SK-N-SH (cell line): ENCODE measurements around the gene PYGB. TPM values are rescaled to one million over a fixed set of nuclear protein-coding genes. Genes with fewer than 3 reads are reported as not detected.
A peak's percentile ranks its signal among the peaks of the same experiment; 100 is the strongest.

Source experiments
- CTCF ChIA-PET: fragments of 300-600, 350-600 bp; formaldehyde crosslinking; extraction: SDS; loops from one replicate; lab custom pipeline; 2021; lab: Yijun Ruan, JAX
- POLR2A ChIA-PET: fragments of 350-600 bp; sonication (Branson Sonifier 250); formaldehyde crosslinking; extraction: SDS; loops from one replicate; lab custom pipeline; 2020; ENCODE audit warnings: antibody characterized with exemption, inconsistent platforms; lab: Yijun Ruan, JAX
- DNase-seq: peaks from one replicate; pipeline ENCODE4 v3.0.0; 2012
- H2AFZ ChIP-seq: fragments of 200-600 bp; sonication (generic); 2 replicates; pipeline ENCODE4 v1.8.1; 2016; ENCODE audit warnings: antibody characterized with exemption, mild to moderate bottlenecking, low read depth
- H3F3A ChIP-seq: fragments of 200-600 bp; sonication (generic); replicated peaks from 2 replicates; pipeline ENCODE3; 2016; ENCODE audit warnings: antibody characterized with exemption, mild to moderate bottlenecking; ENCODE audit not compliant: insufficient read depth
- H3K27ac ChIP-seq, 2 experiments: fragments of 200-500 bp in 1 of 2; fragments of 200-600 bp in 1 of 2; sonication (Bioruptor generic) in 1 of 2; sonication (generic), shearing (Covaris generic) in 1 of 2; 2 replicates each; pipeline versions ENCODE4 v1.5.1 to v1.6.1; 2014 to 2016; ENCODE audit warnings: low read depth in 2 of 2, inconsistent platforms in 1 of 2, low read length in 1 of 2, mild to moderate bottlenecking in 1 of 2, mixed read lengths in 1 of 2
- H3K27me3 ChIP-seq: fragments of 200-600 bp; sonication (generic), shearing (Covaris generic); 2 replicates; pipeline ENCODE4 v1.6.1; 2016; ENCODE audit warnings: mixed run types; ENCODE audit not compliant: insufficient read depth
- H3K36me3 ChIP-seq, 2 experiments: fragments of 200-500 bp in 1 of 2; fragments of 200-600 bp in 1 of 2; sonication (Bioruptor generic) in 1 of 2; sonication (generic) in 1 of 2; replicated peaks in 1 of 2; 2 replicates each; pipeline versions ENCODE3 to v1.5.1; 2014 to 2016; ENCODE audit warnings: low read length in 1 of 2, mild to moderate bottlenecking in 1 of 2; ENCODE audit not compliant: insufficient read depth in 2 of 2, control insufficient read depth in 1 of 2
- H3K4me1 ChIP-seq, 2 experiments: fragments of 200-500 bp in 1 of 2; fragments of 200-600 bp in 1 of 2; sonication (Bioruptor generic) in 1 of 2; sonication (generic), shearing (Covaris generic) in 1 of 2; 2 replicates each; pipeline versions ENCODE4 v1.5.1 to v1.6.1; 2014 to 2016; ENCODE audit warnings: low read depth in 1 of 2, low read length in 1 of 2, mixed run types in 1 of 2; ENCODE audit not compliant: insufficient read depth in 2 of 2, control insufficient read depth in 1 of 2
- H3K4me2 ChIP-seq: fragments of 200-600 bp; sonication (generic), shearing (Covaris generic); 2 replicates; pipeline ENCODE4 v1.6.1; 2017; ENCODE audit warnings: mixed run types
- H3K4me3 ChIP-seq, 2 experiments: fragments of 200-500 bp in 1 of 2; fragments of 200-600 bp in 1 of 2; sonication (Bioruptor generic) in 1 of 2; sonication (generic), shearing (Covaris generic) in 1 of 2; 2 replicates each; pipeline versions ENCODE4 v1.5.1 to v1.8.1; 2014 to 2016; ENCODE audit warnings: low read depth in 2 of 2, inconsistent platforms in 1 of 2, low read length in 1 of 2, mild to moderate bottlenecking in 1 of 2, mixed read lengths in 1 of 2, moderate library complexity in 1 of 2
- H3K79me2 ChIP-seq: fragments of 200-600 bp; sonication (generic); 2 replicates; pipeline ENCODE4 v1.8.1; 2017; ENCODE audit warnings: mild to moderate bottlenecking; ENCODE audit not compliant: insufficient read depth
- H3K9ac ChIP-seq: fragments of 200-600 bp; sonication (generic); 2 replicates; pipeline ENCODE4 v1.6.1; 2017; ENCODE audit warnings: mixed run types
- H3K9me2 ChIP-seq: fragments of 200-600 bp; sonication (generic); 2 replicates; pipeline ENCODE4 v1.6.1; 2017; ENCODE audit warnings: mixed run types
- H3K9me3 ChIP-seq: fragments of 200-600 bp; sonication (generic); 2 replicates; pipeline ENCODE4 v1.6.1; 2017; ENCODE audit warnings: mixed run types, mild to moderate bottlenecking, moderate library complexity
- H4K20me1 ChIP-seq: fragments of 200-600 bp; sonication (generic); 2 replicates; pipeline ENCODE4 v1.6.1; 2017; ENCODE audit warnings: mild to moderate bottlenecking, mixed run types; ENCODE audit not compliant: insufficient read depth
- CHD2 ChIP-seq: fragments of 150-350 bp; IDR thresholded peaks from 2 replicates; pipeline ENCODE4 v1.6.1; 2018; ENCODE audit warnings: low read length; ENCODE audit not compliant: partially characterized antibody
- EP300 ChIP-seq, 2 experiments: IDR thresholded peaks; 2 replicates each; pipeline versions ENCODE4 v1.4.0 to v1.6.1; 2012; ENCODE audit warnings: borderline replicate concordance in 1 of 2, low read depth in 1 of 2, low read length in 1 of 2
- EZH2phosphoT487 ChIP-seq: fragments of 200-600 bp; sonication (generic); IDR thresholded peaks from 2 replicates; pipeline ENCODE4 v1.6.1; 2017; ENCODE audit warnings: low read depth, mixed run types, mild to moderate bottlenecking, antibody characterized with exemption, moderate library complexity, borderline replicate concordance
- FOXJ3 ChIP-seq: sonication (generic); formaldehyde crosslinking; IDR thresholded peaks from 2 replicates; pipeline ENCODE4 v1.5.1; 2020; ENCODE audit warnings: mild to moderate bottlenecking, missing genetic modification reagents
- GATA2 ChIP-seq: sonication (generic); formaldehyde crosslinking; IDR thresholded peaks from 2 replicates; pipeline ENCODE4 v1.5.0; 2020; ENCODE audit warnings: mild to moderate bottlenecking, missing genetic modification reagents
- MEF2A ChIP-seq: IDR thresholded peaks from 2 replicates; pipeline ENCODE4 v1.4.0; 2012; ENCODE audit warnings: low read depth, borderline replicate concordance
- NRF1 ChIP-seq: IDR thresholded peaks from 2 replicates; pipeline ENCODE4 v1.6.1; 2012; ENCODE audit warnings: low read depth, mild to moderate bottlenecking, low read length
- POLR2AphosphoS5 ChIP-seq: IDR thresholded peaks from 2 replicates; pipeline ENCODE4 v1.6.1; 2012; ENCODE audit warnings: low read depth, low read length
- RAD21 ChIP-seq: IDR thresholded peaks from 2 replicates; pipeline ENCODE4 v1.6.1; 2012; ENCODE audit warnings: mild to moderate bottlenecking, low read length
- RCOR1 ChIP-seq: fragments of 150-350 bp; IDR thresholded peaks from 2 replicates; pipeline ENCODE4 v1.6.1; 2017; ENCODE audit warnings: antibody characterized with exemption, low read length
- TAF1 ChIP-seq: IDR thresholded peaks from 2 replicates; pipeline ENCODE4 v1.6.1; 2012; ENCODE audit warnings: low read depth, mild to moderate bottlenecking, low read length, moderate library complexity, borderline replicate concordance
- WGBS: methylation state at CpG from one replicate; pipeline ENCODE4 v1.1.6; 2017; ENCODE audit warnings: low lambda C conversion rate; 5-methylcytosine and 5-hydroxymethylcytosine counted together
- polyA plus RNA-seq, 3 experiments: library from polyadenylated mRNA; depleted of rRNA; stranded (reverse); fragments of >200 nt; gene quantifications; 2 replicates each; pipeline ENCODE4 v1.2.3, GENCODE V29; 2012
- TF ChIP-seq, protein P1 (sequence below): IDR thresholded peaks from 2 replicates; pipeline ENCODE4 v1.6.1; 2012; ENCODE audit warnings: mild to moderate bottlenecking, low read depth, low read length, moderate library complexity
- TF ChIP-seq, protein P2 (sequence below): fragments of 200-600 bp; sonication (generic); IDR thresholded peaks from 2 replicates; pipeline ENCODE4 v1.6.1; 2017; ENCODE audit warnings: antibody characterized with exemption, mild to moderate bottlenecking, moderate library complexity

Gene PYGB
- polyA plus RNA-seq, 1 of the 3 experiments (the other 2 are of a cell fraction) = 35.8 TPM

DNA sequence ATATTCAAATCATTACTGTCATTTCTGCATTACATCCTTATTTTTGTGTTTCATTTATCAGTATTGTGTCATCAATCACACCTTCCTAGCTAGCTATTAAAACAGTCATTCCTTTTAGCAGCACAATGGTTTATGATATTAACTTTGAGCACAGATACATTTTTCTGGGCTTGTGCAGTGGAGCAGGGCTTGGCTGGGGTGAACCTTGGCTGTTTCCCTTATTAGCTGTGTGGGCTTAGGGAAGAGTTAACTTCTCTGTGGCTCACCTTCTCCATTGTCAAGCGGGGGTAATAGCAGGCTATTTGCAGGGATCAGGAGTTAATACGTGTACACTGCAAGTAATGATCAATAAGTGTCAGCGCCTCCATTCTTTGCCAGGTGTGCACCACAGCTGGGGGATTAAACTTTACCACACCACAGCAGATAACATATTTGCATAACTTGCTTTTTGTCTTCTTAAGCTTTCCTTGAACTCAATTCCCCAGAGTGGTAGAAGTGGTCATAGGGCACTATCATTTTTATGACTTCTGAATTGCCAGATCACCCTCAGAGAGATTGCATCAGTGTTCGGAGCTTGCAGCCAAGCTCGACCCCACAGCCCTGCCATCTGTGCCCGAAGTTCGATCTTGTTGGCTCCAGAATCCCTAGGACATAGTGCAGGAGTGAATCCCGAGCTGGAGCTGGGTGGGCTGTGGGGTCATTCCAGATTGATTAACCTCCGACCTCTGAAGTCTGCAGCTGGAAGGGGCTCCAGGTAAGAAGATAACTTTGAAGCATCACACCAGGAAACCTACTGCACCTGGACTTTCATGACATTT, 1.5 kb upstream of the PYGB start:
- H3K79me2 ChIP-seq = peaks cover 30% of the 10 kb centered on the region
- H3K36me3 ChIP-seq = peaks cover under 1 to 8% of the 10 kb centered on the region in 2 experiments
- H4K20me1 ChIP-seq = peaks cover 23% of the 10 kb centered on the region
- H3K27ac ChIP-seq = peak overlapping the region in 1 of 2 experiments; percentile 86; a peak in 2 of 4 replicates
- POLR2A ChIA-PET = interaction anchor here (0.9 to 3.1 kb wide), 2 partner anchors 10 to 51 kb away, joined by 3 to 14 read pairs; partner anchors contain the start of gene ENTPD6
- no peaks in the 10 kb centered on the region for H3K9me2 ChIP-seq
- peak overlapping the region in 1 of 2 experiments; percentile 70; a peak in 2 of 4 replicates for H3K4me3 ChIP-seq
- H3K4me2 ChIP-seq = peak overlapping the region; percentile 98
- CTCF ChIA-PET = interaction anchor here (1.0 to 6.4 kb wide), 13 partner anchors 9 to 252 kb away, joined by 3 to 28 read pairs (median 4); partner anchors contain the start of gene ENTPD6
- peaks cover 11 to 35% of the 10 kb centered on the region in 2 experiments for H3K4me1 ChIP-seq
- peak overlapping the region; percentile 74; the same call in 1 of the 2 replicates for H3K9ac ChIP-seq
- no peak overlapping the region for H2AFZ ChIP-seq
- 53% methylated on average over 9 of the region's 9 CpGs for WGBS
- no peaks in the 10 kb centered on the region for H3K27me3 ChIP-seq
- peaks cover 14% of the 10 kb centered on the region for H3F3A ChIP-seq
- DNase-seq = peak; percentile 47
- TF ChIP-seq EP300 (IDR thresholded peaks at IDR 0.05; ENCODE audit: borderline replicate concordance in 1 of 2, low read depth in 1 of 2, low read length in 1 of 2) = 0 out of 4 replicates have a peak, but pooled peaks of 1 of the 2 experiments have one; percentile 17
- TF ChIP-seq, protein P1, sequence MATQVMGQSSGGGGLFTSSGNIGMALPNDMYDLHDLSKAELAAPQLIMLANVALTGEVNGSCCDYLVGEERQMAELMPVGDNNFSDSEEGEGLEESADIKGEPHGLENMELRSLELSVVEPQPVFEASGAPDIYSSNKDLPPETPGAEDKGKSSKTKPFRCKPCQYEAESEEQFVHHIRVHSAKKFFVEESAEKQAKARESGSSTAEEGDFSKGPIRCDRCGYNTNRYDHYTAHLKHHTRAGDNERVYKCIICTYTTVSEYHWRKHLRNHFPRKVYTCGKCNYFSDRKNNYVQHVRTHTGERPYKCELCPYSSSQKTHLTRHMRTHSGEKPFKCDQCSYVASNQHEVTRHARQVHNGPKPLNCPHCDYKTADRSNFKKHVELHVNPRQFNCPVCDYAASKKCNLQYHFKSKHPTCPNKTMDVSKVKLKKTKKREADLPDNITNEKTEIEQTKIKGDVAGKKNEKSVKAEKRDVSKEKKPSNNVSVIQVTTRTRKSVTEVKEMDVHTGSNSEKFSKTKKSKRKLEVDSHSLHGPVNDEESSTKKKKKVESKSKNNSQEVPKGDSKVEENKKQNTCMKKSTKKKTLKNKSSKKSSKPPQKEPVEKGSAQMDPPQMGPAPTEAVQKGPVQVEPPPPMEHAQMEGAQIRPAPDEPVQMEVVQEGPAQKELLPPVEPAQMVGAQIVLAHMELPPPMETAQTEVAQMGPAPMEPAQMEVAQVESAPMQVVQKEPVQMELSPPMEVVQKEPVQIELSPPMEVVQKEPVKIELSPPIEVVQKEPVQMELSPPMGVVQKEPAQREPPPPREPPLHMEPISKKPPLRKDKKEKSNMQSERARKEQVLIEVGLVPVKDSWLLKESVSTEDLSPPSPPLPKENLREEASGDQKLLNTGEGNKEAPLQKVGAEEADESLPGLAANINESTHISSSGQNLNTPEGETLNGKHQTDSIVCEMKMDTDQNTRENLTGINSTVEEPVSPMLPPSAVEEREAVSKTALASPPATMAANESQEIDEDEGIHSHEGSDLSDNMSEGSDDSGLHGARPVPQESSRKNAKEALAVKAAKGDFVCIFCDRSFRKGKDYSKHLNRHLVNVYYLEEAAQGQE = no peak
- no peak for TF ChIP-seq TAF1
- TF ChIP-seq GATA2 (CRISPR knock-in tag) = peak; percentile 42; the same call in 1 of the 2 replicates
- no peak for TF ChIP-seq EZH2phosphoT487
- no peak for TF ChIP-seq FOXJ3 (CRISPR knock-in tag)
- H3K9me3 ChIP-seq = no peaks in the 10 kb centered on the region

DNA sequence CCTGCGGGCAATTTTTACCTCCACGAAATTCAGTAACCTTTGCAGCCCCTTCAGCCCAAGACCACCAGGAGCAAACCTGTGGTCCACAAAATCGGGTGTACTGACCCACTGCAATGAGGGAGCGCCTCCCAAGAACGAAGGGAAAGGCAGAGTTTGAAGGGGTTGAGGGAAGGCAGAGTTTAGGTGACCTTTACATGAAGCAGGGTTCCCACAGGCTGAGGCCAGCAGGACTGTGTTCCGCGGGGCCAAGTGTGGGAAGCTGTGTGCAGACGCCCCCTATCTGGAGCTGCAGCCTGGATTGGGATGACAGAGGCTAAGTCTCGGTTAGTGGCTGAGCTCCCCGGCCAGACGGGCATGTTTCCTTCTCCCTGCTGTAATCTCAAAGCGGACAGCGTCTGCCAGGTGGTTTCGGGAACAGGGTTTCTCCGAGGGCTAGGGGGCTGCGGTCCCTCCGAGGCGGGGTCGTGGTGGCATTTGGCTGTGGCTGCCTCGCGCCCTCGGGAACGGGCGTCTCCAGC, 826 bp upstream of the PYGB start:
- Histone ChIP-seq H3K9me2 (no peaks in the 10 kb centered on the region), H3K9ac (peak overlapping the region; percentile 74), H3K79me2 (peaks cover 37% of the 10 kb centered on the region), H4K20me1 (peaks cover 29% of the 10 kb centered on the region), H3K4me1 (peaks cover 11 to 39% of the 10 kb centered on the region in 2 experiments), H3K4me3 (peak overlapping the region; percentile 70 to 92), H3K4me2 (peak overlapping the region; percentile 98), H3K36me3 (peaks cover 3 to 13% of the 10 kb centered on the region in 2 experiments), H3K27me3 (no peaks in the 10 kb centered on the region), H3K27ac (peak overlapping the region in 1 of 2 experiments; percentile 86; a peak in 3 of 4 replicates), H3K9me3 (no peaks in the 10 kb centered on the region), H2AFZ (peak overlapping the region; percentile 89), H3F3A (peaks cover 14% of the 10 kb centered on the region)
- peak; percentile 68 for DNase-seq
- POLR2A ChIA-PET = interaction anchor here (0.9 to 3.1 kb wide), 4 partner anchors 10 to 52 kb away, joined by 3 to 14 read pairs (median 4); partner anchors contain the start of gene ENTPD6
- CTCF ChIA-PET = interaction anchor here (1.0 to 6.4 kb wide), 14 partner anchors 9 to 252 kb away, joined by 3 to 28 read pairs (median 4); partner anchors contain the start of gene ENTPD6
- 17% methylated on average over 19 of the region's 24 CpGs for WGBS
- TF ChIP-seq RAD21 (peak; percentile 51), GATA2 (CRISPR knock-in tag) (no peak), NRF1 (no peak), RCOR1 (0 out of 2 replicates have a peak, but pooled peaks have one; percentile 24), MEF2A (no peak), POLR2AphosphoS5 (no peak), CHD2 (no peak)
- TF ChIP-seq, protein P1 = no peak
- TF ChIP-seq, protein P2, sequence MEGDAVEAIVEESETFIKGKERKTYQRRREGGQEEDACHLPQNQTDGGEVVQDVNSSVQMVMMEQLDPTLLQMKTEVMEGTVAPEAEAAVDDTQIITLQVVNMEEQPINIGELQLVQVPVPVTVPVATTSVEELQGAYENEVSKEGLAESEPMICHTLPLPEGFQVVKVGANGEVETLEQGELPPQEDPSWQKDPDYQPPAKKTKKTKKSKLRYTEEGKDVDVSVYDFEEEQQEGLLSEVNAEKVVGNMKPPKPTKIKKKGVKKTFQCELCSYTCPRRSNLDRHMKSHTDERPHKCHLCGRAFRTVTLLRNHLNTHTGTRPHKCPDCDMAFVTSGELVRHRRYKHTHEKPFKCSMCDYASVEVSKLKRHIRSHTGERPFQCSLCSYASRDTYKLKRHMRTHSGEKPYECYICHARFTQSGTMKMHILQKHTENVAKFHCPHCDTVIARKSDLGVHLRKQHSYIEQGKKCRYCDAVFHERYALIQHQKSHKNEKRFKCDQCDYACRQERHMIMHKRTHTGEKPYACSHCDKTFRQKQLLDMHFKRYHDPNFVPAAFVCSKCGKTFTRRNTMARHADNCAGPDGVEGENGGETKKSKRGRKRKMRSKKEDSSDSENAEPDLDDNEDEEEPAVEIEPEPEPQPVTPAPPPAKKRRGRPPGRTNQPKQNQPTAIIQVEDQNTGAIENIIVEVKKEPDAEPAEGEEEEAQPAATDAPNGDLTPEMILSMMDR = peak; percentile 62
